HG03103 (cell line): Measurements from ENCODE around the gene ADCY7.

Experiments
- ATAC-seq: cut with Tn5 transposase; IDR thresholded peaks from one replicate; pipeline ENCODE4 v1.9.1; 2021; ENCODE audit warnings: low read depth; ENCODE audit not compliant: unreplicated experiment

Gene ADCY7

DNA sequence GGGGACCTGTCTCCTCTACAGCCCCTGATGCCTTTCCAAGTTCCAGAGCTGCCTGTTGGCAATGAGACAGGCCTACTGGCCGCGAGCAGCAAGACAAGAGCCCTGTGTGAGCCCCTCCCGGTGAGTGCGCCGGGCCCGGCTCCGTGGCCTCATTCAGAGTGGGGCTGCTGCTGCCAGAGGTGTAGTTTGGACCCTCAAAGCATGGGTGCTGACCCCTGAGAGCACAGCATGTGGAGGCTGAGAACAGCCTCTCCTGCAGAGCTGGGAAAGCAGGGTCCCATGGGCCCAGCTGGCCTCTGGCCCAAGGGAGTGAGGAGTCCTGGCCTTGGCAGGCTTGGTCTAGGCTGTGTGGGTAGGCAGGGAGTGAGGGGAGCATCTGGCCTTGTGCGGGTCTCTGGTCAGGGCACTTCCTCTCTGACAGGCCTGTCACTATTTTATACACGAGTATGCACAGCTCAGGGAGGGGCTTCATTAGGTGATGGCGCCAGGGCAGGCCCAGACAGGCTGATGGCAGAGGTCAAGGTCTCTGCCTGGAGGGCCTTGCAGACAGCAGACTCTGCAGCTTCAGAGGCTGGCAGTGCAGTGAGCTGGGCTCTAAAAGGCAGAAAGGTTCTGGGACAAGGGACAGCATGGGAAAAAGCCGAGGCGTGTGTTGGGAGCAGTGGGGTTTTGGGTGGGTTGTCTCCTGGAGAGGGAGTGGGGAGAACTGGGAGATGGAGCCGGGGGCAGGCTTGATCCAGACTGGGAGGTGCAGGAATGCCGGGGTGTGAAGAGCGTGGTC is 43.4 kb downstream of the ADCY7 start:
- no peak for ATAC-seq

- no peak for ATAC-seq
These were observed 44.2 kb downstream of the ADCY7 start for GRCh38 chr16:50310308-50311133.

GRCh38 chr16:50311134-50311528 is 44.8 kb downstream of the ADCY7 start:
- no peak for ATAC-seq

- ATAC-seq = no peak
These were observed 45.6 kb downstream of the ADCY7 start for GRCh38 chr16:50311891-50312501.

DNA sequence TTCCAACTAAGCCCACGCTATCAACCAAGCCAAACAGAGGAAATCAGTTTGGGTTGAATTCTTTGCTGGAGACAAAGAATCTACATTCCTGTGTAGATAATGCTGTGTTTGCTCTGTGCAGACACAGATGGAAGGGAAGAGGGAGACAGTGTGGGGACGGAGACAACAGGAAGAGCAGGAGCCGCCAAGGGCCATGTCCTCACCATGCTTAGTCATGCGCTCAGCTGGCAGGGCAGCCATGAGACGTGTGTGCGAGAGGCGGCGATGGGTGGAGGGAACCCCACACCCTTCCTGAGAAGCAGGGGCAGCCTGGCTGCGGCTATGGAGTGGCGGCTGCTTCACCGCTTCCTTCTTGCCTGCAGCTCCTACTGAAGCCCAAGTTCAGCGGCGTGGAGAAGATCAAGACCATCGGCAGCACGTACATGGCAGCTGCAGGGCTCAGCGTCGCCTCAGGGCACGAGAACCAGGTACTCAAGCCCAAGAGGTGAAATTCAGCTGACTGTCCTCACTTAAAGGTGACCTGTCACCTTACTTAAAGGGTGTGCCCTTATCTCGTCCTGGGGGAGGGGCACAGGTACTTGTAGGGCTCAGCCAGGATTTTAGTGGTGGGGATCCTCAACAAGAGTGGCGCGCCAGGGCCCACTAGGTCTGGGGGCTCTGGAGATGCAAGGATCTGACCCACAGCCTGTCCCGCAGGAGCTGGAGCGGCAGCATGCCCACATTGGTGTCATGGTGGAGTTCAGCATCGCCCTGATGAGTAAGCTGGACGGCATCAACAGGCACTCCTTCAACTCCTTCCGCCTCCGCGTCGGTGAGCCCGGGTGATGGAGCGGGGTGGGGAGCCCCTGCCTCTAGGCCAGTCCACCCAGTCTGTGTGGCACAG is 47.5 kb downstream of the ADCY7 start:
- ATAC-seq = no peak

- ATAC-seq = no peak
These were observed 48.3 kb downstream of the ADCY7 start for GRCh38 chr16:50314665-50315064.

- ATAC-seq = no peak
These were observed 49.1 kb downstream of the ADCY7 start for GRCh38 chr16:50315346-50315997.

- no peak for ATAC-seq
These were observed 49.9 kb downstream of the ADCY7 start for GRCh38 chr16:50316102-50316847.

- ATAC-seq = no peak
These were observed 50.7 kb downstream of the ADCY7 start for GRCh38 chr16:50316848-50317630.

- no peak for ATAC-seq
These were observed 52.6 kb downstream of the ADCY7 start for GRCh38 chr16:50318796-50319578.

GRCh38 chr16:50320310-50320709 is 54.0 kb downstream of the ADCY7 start:
- no peak for ATAC-seq

GRCh38 chr16:50322333-50322732 is 56.0 kb downstream of the ADCY7 start:
- no peak for ATAC-seq

GRCh38 chr16:50323335-50324011 is 57.1 kb downstream of the ADCY7 start:
- ATAC-seq = no peak

- ATAC-seq = no peak
These were observed 58.0 kb downstream of the ADCY7 start for GRCh38 chr16:50324345-50324744.

DNA sequence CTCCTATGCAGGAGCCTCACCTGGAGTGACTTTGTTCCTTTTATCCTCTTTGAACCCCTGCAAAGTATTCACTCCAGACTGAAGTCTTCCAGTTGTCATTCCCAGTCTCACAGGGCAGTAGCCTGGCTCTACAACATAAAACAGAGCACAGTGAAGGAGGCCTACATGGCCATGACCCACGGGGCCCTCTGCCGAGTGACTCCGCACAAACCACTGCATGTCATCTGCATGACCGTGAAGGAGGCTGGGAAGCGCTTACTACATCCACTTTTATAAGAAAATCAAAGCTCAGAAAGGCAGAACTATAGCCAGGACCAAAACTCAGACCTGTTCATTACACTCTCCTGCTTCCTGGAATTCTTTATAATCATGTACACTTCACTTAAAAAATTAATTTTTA is 59.9 kb downstream of the ADCY7 start:
- no peak for ATAC-seq

GRCh38 chr16:50326835-50327465 is 60.6 kb downstream of the ADCY7 start:
- ATAC-seq = peak; percentile 55
